Fibroblast of villous mesenchyme (primary cell): ENCODE data around the gene RAB34. TPM values are rescaled to one million over a fixed set of nuclear protein-coding genes. Genes with fewer than 3 reads are reported as not detected.
"Not testable (repeated sequence)": the region's sequence is repeated elsewhere in the genome, so short reads cannot be mapped to it uniquely, and the experiment has no call there.

ENCODE experiments used
- DNase-seq: peaks from one replicate; pipeline ENCODE4 v3.0.0-alpha.2; 2010; ENCODE audit warnings: low read depth
- H3K4me3 ChIP-seq: 2 replicates; pipeline ENCODE4 v1.5.1; 2011; ENCODE audit warnings: low read depth, mild to moderate bottlenecking, low read length
- total RNA-seq: library from RNA; depleted of rRNA; stranded (reverse); fragments of >200 nt; gene quantifications from 2 replicates; pipeline ENCODE4 v1.2.3, GENCODE V29; 2012
- TF ChIP-seq, protein P1 (sequence below): IDR thresholded peaks from 2 replicates; pipeline ENCODE4 v1.5.1; 2012; ENCODE audit warnings: low read depth, mild to moderate bottlenecking, low read length; ENCODE audit not compliant: insufficient read depth

RAB34 gene
- total RNA-seq, 1 donor, result 148 TPM

GRCh38 chr17:28740406-28741357 is 23.0 kb upstream of the RAB34 start:
- TF ChIP-seq, protein P1, sequence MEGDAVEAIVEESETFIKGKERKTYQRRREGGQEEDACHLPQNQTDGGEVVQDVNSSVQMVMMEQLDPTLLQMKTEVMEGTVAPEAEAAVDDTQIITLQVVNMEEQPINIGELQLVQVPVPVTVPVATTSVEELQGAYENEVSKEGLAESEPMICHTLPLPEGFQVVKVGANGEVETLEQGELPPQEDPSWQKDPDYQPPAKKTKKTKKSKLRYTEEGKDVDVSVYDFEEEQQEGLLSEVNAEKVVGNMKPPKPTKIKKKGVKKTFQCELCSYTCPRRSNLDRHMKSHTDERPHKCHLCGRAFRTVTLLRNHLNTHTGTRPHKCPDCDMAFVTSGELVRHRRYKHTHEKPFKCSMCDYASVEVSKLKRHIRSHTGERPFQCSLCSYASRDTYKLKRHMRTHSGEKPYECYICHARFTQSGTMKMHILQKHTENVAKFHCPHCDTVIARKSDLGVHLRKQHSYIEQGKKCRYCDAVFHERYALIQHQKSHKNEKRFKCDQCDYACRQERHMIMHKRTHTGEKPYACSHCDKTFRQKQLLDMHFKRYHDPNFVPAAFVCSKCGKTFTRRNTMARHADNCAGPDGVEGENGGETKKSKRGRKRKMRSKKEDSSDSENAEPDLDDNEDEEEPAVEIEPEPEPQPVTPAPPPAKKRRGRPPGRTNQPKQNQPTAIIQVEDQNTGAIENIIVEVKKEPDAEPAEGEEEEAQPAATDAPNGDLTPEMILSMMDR, result no peak
- no peak for DNase-seq
- no peak overlapping the region for H3K4me3 ChIP-seq

DNA sequence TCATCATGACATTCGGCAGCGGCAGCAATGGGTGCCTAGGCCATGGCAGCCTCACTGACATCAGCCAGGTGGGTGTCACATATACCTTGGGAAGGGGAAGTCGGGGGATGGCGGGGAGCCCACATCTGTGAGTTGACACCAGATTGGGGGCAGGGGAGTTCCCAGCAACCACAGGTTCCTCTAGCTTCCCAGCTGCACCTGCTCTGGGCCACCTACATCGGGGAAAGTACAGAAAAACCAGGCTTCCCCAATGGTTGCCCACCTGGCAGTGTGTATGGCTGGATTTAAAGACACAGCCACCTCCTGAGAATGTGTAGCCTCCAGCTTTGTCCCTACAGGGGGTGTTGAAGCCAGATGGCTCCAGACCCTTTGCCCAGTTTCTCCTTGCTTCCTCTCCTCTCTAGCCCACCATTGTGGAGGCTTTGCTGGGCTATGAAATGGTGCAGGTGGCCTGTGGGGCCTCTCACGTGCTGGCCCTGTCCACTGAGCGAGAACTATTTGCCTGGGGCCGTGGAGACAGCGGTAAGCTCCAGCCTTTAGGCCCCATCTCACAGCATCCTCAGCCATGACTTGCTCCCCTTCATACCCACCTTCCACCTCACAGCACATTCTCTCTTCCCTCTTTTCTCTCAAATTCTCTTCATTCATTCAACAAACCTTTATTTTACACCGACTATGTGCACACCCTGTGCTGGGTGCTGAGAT is 21.2 kb upstream of the RAB34 start:
- DNase-seq, result no peak
- no peak overlapping the region for H3K4me3 ChIP-seq
- TF ChIP-seq, protein P1, result no peak

GRCh38 chr17:28737770-28738679 is 20.4 kb upstream of the RAB34 start:
- DNase-seq, result no peak
- no peak overlapping the region for H3K4me3 ChIP-seq
- TF ChIP-seq, protein P1, result no peak

GRCh38 chr17:28737316-28737715 is 19.6 kb upstream of the RAB34 start:
- DNase-seq, result no peak
- TF ChIP-seq, protein P1, result no peak

DNA sequence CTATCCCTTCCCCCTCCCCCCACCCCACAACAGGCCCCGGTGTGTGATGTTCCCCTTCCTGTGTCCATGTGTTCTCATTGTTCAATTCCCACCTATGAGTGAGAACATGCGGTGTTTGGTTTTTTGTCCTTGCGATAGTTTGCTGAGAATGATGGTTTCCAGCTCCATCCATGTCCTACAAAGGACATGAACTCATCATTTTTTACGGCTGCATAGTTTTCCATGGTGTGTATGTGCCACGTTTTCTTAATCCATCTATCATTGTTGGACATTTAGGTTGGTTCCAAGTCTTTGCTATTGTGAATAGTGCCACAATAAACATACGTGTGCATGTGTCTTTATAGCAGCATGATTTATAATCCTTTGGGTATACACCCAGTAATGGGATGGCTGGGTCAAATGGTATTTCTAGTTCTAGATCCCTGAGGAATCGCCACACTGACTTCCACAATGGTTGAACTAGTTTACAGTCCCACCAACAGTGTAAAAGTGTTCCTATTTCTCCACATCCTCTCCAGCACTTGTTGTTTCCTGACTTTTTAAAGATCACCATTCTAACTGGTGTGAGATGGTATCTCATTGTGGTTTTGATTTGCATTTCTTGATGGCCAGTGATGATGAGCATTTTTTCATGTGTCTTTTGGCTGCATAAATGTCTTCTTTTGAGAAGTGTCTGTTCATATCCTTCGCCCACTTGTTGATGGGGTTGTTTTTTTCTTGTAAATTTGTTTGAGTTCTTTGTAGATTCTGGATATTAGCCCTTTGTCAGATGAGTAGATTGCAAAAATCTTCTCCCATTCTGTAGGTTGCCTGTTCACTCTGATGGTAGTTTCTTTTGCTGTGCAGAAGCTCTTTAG is 18.5 kb upstream of the RAB34 start:
- DNase-seq, result not testable (repeated sequence)

More at GRCh38 chr17:28737316-28737715, 19.6 kb upstream of the RAB34 start:
- no peak overlapping the region for H3K4me3 ChIP-seq

GRCh38 chr17:28735242-28735722 is 17.6 kb upstream of the RAB34 start:
- no peak overlapping the region for H3K4me3 ChIP-seq
- no peak for DNase-seq
- TF ChIP-seq, protein P1, result no peak

More for the DNA sequence above, 18.5 kb upstream of the RAB34 start:
- not testable (repeated sequence) for H3K4me3 ChIP-seq
